ENCODE data around the gene NOC3L.
A peak's percentile ranks its signal among the peaks of the same experiment; 100 is the strongest.
"Not testable (repeated sequence)": the region's sequence is repeated elsewhere in the genome, so short reads cannot be mapped to it uniquely, and the experiment has no call there.

The NOC3L gene

GRCh38 chr10:94361171-94361794, 1.5 kb downstream of the NOC3L start:
- DNase-seq: peak; percentile 68

- DNase-seq: no peak
Measured at GRCh38 chr10:94358480-94358879, 4.3 kb downstream of the NOC3L start.

DNA sequence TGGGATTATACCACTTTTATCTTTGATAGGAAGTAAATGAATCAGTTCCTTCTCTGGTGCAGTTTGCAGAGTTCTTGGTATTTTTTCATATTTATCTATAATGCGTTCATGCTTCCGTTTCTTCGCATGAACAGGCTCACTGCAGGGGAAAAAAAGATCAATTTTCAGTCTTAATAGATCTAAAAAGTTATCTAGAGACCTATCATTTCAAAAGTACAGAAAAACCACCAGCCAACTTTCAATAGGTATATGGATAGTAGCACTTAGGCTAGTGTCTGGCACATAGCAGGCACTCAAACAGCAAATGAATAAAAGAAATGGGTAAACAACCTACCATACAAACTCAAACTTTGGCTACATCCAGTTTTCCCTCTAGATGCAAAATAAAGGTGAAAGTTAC, 5.5 kb downstream of the NOC3L start:
- no peak for DNase-seq

GRCh38 chr10:94355841-94356240, 6.9 kb downstream of the NOC3L start:
- no peak for DNase-seq

GRCh38 chr10:94353336-94353735, 9.4 kb downstream of the NOC3L start:
- no peak for DNase-seq

GRCh38 chr10:94351089-94351488, 11.7 kb downstream of the NOC3L start:
- DNase-seq: no peak

DNA sequence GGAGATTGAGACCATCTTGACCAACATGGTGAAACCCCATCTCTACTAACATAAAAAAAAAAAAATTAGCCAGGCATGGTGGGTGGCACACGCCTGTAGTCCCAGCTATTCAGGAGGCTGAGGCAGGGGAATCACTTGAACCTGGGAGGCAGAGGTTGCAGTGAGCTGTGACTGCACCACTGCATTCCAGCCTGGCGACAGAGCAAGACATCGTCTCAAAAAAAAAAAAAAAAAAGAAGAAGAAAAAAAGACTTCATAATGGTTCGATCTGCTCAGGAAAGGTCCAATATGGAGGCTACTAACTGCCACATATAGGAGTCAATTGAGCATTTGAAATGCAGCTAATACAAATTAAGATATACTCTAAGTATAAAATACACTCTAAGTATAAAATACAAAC, 12.2 kb downstream of the NOC3L start:
- DNase-seq: not testable (repeated sequence)

- no peak for DNase-seq
Measured at GRCh38 chr10:94349327-94349726, 13.4 kb downstream of the NOC3L start.

GRCh38 chr10:94344522-94345122, 18.1 kb downstream of the NOC3L start:
- DNase-seq: no peak

GRCh38 chr10:94343151-94343550, 19.6 kb downstream of the NOC3L start:
- no peak for DNase-seq

DNA sequence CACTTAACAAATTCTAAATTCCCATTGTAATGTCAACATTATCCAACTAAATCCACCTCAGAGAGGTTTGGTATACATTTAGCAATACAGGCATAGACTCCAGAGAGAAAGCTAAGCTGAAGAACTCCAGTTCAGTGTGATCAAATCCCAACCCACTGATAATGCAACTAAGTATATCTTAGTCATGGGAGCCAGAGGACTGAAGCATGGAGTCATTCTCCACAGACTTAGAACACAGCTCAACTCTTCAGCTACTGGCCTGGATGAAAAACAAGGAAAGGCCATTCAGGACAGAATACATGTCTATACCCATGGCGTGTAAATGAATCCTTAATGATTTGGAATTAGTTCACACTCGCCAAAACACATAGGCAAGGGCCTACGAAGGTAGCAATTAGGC, 27.9 kb downstream of the NOC3L start:
- no peak for DNase-seq

DNA sequence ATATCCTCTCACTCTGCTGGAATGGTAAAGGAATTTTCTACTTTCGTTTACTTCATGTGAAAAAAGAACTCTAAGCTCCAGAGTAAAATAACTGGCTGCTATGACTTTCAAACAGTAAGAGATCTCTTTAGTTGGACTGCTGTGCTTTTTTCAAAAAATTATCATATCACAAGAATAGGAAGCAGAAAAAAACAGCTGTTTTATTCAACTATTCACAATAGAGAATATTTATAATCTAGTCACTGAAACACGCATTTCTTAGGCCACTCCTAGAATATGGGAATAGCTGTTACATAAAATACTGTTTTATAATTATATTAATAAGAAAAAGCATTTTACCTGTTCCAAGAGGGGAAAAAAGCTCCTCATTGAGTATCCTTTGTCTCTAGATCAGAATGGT, 29.7 kb downstream of the NOC3L start:
- no peak for DNase-seq

- no peak for DNase-seq
Measured at GRCh38 chr10:94328613-94329012, 34.1 kb downstream of the NOC3L start.

GRCh38 chr10:94327649-94328048, 35.1 kb downstream of the NOC3L start:
- no peak for DNase-seq

GRCh38 chr10:94324609-94325233, 38.0 kb downstream of the NOC3L start:
- no peak for DNase-seq

DNA sequence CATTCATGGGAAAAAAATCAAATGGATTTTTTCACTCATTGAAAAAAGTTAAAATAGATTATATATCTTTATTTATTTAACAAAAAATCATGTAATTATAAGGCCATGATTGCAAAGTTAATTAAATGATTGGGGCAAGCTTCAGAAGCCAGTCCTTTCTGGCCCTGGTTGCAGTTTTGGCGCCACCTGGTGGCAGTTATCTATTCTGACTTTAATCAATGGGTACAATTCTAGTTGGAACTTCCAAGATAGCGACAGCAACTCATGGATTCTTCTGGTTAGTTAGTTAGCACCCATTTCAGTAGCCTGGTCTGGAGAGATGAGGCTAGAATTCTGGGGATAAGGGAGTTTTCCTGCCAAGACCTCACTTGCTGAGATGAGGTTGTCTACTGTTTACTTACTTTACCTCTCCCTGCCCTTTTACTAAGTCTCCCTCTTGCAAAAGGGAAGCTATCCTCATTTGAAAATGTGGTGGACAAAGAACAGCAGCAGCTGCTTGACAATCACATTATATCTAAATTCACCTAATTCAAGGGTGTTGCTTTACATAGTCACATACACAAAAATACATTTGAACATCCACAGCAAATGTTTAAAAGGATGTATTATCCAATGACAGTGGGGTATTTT, 42.3 kb downstream of the NOC3L start:
- peak; percentile 80 for DNase-seq

GRCh38 chr10:94316560-94316959, 46.2 kb downstream of the NOC3L start:
- DNase-seq: peak; percentile 29

GRCh38 chr10:94315975-94316464, 46.7 kb downstream of the NOC3L start:
- no peak for DNase-seq

DNA sequence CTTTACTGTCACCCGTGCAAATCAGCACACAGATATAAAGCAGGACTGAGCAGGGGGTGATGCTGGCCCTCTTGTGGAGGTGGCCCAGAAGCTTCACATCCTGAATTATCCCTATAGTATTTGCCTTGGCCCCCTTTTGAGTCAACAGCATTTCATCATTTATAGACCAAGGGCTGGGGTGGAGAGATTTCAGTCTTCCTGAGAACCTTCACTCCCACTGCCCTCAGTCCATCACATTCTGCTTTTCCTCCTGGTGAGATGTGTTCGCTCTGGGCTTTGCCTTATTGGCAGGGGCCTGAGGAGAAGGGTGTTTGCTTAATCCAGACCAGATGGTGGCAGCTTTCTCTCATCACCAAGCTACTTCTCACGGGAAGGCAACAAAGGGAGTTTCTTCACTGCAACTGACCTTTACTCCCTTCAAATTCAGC, 47.7 kb downstream of the NOC3L start:
- no peak for DNase-seq

DNA sequence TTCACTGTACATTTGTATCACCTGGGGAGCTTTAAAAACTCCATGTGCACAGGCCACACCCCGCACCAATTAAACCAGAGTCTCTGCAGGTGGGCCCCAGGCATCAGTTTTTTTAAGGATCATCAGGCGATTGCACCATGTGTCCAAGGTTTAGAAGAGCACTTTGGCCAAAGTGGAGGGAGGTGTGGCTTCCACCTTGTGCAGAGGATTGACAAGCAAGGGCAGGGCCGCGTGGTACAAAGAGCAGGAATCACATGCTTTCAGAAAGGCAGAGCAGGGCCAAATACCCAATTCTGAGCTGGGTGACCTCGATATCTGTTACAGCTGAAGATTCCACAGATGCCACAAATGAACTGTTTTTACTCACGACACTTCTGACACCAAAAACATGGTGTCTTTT, 52.4 kb downstream of the NOC3L start:
- DNase-seq: no peak

DNA sequence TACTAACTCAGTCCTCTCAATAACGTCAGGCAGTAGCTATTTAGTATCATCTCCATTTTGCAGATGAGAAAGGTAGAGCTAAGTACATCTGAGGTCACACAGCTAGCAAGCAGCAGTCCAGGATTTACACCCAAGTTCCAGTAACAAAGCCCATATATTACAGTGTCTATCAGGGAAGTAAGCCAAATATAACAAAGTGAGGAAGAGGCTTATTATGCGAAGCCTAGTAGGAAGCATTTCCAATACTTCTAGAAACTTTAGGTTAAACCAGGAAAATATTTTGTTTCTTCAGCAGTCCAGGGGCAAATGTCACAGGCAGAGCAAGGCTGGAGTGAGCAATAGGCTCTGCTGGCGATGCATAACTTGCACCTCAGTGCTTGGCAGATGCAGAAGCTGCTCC, 53.9 kb downstream of the NOC3L start:
- no peak for DNase-seq

- no peak for DNase-seq
Measured at GRCh38 chr10:94307046-94307615, 55.6 kb downstream of the NOC3L start.

GRCh38 chr10:94303929-94304328, 58.8 kb downstream of the NOC3L start:
- no peak for DNase-seq

DNA sequence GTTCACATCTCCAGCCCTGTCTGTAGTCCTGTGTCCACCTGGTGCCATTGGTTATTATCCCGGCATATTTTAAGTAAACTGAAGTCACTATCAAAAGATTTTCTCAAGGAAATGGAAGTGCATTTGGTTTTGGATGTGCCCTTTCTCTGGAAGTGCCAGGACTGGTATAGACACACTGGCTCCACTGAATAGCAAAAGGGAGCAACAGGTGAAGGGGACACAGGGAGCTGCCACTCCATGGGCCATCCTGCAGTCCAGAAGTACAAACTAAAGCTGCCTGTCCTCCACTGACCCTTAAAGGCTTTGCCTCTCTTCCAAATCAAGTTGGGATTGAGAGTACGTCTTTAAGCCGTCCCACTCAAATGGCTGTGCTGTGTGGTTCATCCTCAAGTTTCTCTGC, 62.7 kb downstream of the NOC3L start:
- no peak for DNase-seq
